B cell (primary cell): ENCODE data around the gene TNRC6A. TPM values are rescaled to one million over a fixed set of nuclear protein-coding genes. Genes with fewer than 3 reads are reported as not detected.

Source experiments
- ATAC-seq: fragments of 200-7000 bp; cut with Tn5 transposase; one replicate; pipeline ENCODE4 v1.10.0; 2021; ENCODE audit warnings: low read depth, mild to moderate bottlenecking, moderate number of reproducible peaks, moderate library complexity
- CTCF ChIA-PET: fragments of 350-600 bp; sonication (Branson Sonifier 250); formaldehyde crosslinking; loops from one replicate; lab custom pipeline; 2021; ENCODE audit warnings: antibody characterized with exemption, inconsistent platforms; lab: Charles Lee
- POLR2A ChIA-PET: fragments of 350-600 bp; sonication (Branson Sonifier 250); formaldehyde crosslinking; loops from one replicate; lab custom pipeline; 2021; ENCODE audit warnings: antibody characterized with exemption; lab: Charles Lee
- DNase-seq: peaks from one replicate; pipeline ENCODE4 v3.0.0; 2013
- H2AFZ ChIP-seq: 2 replicates; pipeline ENCODE4 v1.6.1; 2012; ENCODE audit warnings: mild to moderate bottlenecking, low read depth, low read length; ENCODE audit not compliant: insufficient read depth, poor library complexity, severe bottlenecking
- H3K27ac ChIP-seq, 2 donors: 1 replicate in 1 of 2; 2 replicates in 1 of 2; pipeline ENCODE4 v1.5.1; 2012 to 2013; ENCODE audit warnings: low read length in 2 of 2, mild to moderate bottlenecking in 2 of 2, moderate library complexity in 1 of 2
- H3K27me3 ChIP-seq, 4 experiments: fragments of 200-600 bp in 1 of 4; sonication (generic) in 1 of 4; replicated peaks in 1 of 4; 1 replicate in 2 of 4; 2 replicates in 2 of 4; pipeline versions ENCODE4 v1.6.1 to v1.7.0; 2013 to 2016; ENCODE audit warnings: low read length in 3 of 4, mild to moderate bottlenecking in 2 of 4, mixed read lengths in 1 of 4, moderate library complexity in 1 of 4; ENCODE audit not compliant: insufficient read depth in 4 of 4, control insufficient read depth in 3 of 4; ENCODE audit errors: control extremely low read depth in 1 of 4
- H3K36me3 ChIP-seq, 2 experiments: replicated peaks in 1 of 2; 1 replicate in 1 of 2; 2 replicates in 1 of 2; pipeline versions ENCODE4 v1.6.1 to v1.7.1; 2013; ENCODE audit warnings: low read length in 1 of 2; ENCODE audit not compliant: insufficient read depth in 2 of 2, control insufficient read depth in 1 of 2; ENCODE audit errors: control extremely low read depth in 1 of 2, extremely low read depth in 1 of 2
- H3K4me1 ChIP-seq, 2 donors: fragments of 200-600 bp in 1 of 2; sonication (generic) in 1 of 2; 1 replicate in 1 of 2; 2 replicates in 1 of 2; pipeline versions ENCODE4 v1.5.1 to v1.6.1; 2013 to 2017; ENCODE audit warnings: low read length in 2 of 2; ENCODE audit not compliant: control insufficient read depth in 2 of 2, insufficient read depth in 2 of 2
- H3K4me2 ChIP-seq: replicated peaks from 2 replicates; pipeline ENCODE3; 2012; ENCODE audit warnings: mild to moderate bottlenecking, low read depth, low read length; ENCODE audit not compliant: poor library complexity, severe bottlenecking
- H3K4me3 ChIP-seq, 5 experiments: fragments of 200-600 bp in 1 of 5; sonication (generic) in 1 of 5; 1 replicate in 3 of 5; 2 replicates in 2 of 5; pipeline versions ENCODE4 v1.5.1 to v1.7.0; 2011 to 2016; ENCODE audit warnings: low read length in 4 of 5, mild to moderate bottlenecking in 4 of 5, low read depth in 2 of 5, control low read depth in 1 of 5, moderate library complexity in 1 of 5; ENCODE audit not compliant: insufficient read depth in 1 of 5; ENCODE audit errors: control extremely low read depth in 1 of 5, extremely low read depth in 1 of 5
- H3K79me2 ChIP-seq: fragments of 200-600 bp; sonication (generic); one replicate; pipeline ENCODE4 v1.6.0; 2016; ENCODE audit warnings: low read length; ENCODE audit not compliant: control insufficient read depth, insufficient read depth
- H3K9ac ChIP-seq: fragments of 200-600 bp; sonication (generic); 2 replicates; pipeline ENCODE4 v1.6.1; 2017; ENCODE audit warnings: mild to moderate bottlenecking, low read length, moderate library complexity
- H3K9me3 ChIP-seq, 3 donors: one replicate each; pipeline versions ENCODE4 v1.6.1 to v1.7.1; 2013; ENCODE audit warnings: low read length in 2 of 3; ENCODE audit not compliant: control insufficient read depth in 2 of 3, insufficient read depth in 1 of 3; ENCODE audit errors: control extremely low read depth in 1 of 3
- H4K20me1 ChIP-seq: 2 replicates; pipeline ENCODE4 v1.6.0; 2012; ENCODE audit warnings: mild to moderate bottlenecking, low read length; ENCODE audit not compliant: insufficient read depth, control insufficient read depth, poor library complexity, severe bottlenecking
- H3K27ac Mint-ChIP-seq: one replicate; pipeline ENCODE4 v1.8.0; 2021; ENCODE audit warnings: mixed read lengths
- H3K27me3 Mint-ChIP-seq: one replicate; pipeline ENCODE4 v1.8.0; 2021; ENCODE audit warnings: mixed read lengths
- H3K4me1 Mint-ChIP-seq: one replicate; pipeline ENCODE4 v1.8.0; 2021; ENCODE audit warnings: mixed read lengths
- H3K4me3 Mint-ChIP-seq: one replicate; pipeline ENCODE4 v1.8.0; 2021; ENCODE audit warnings: mixed read lengths
- H3K9me3 Mint-ChIP-seq: one replicate; pipeline ENCODE4 v1.8.0; 2022; ENCODE audit warnings: mixed read lengths; ENCODE audit not compliant: insufficient read depth
- EZH2 ChIP-seq: IDR thresholded peaks from 2 replicates; pipeline ENCODE4 v1.6.1; 2012; ENCODE audit warnings: borderline replicate concordance, low read depth, mild to moderate bottlenecking, moderate library complexity, low read length; ENCODE audit not compliant: insufficient read depth, poor library complexity, severe bottlenecking
- WGBS: methylation state at CpG from one replicate; pipeline ENCODE4 v1.1.5; 2013; ENCODE audit warnings: missing lambda C conversion rate; ENCODE audit not compliant: insufficient coverage; 5-methylcytosine and 5-hydroxymethylcytosine counted together
- intact Hi-C: fragments of 100-400 bp; cut with micrococcal nuclease; formaldehyde crosslinking; loops from one replicate; pipeline ENCODE4 v1.10.0; 2022
- polyA plus RNA-seq: library from polyadenylated mRNA; depleted of rRNA; stranded (reverse); fragments of >200 nt; gene quantifications from 2 replicates; pipeline ENCODE4 v1.2.3, GENCODE V29; 2012
- total RNA-seq, 2 donors: library from RNA; stranded (reverse); fragments of 120-200 nt in 1 of 2; gene quantifications; 1 replicate in 1 of 2; 2 replicates in 1 of 2; pipeline versions ENCODE4 v1.2.3 to v1.2.4, GENCODE V29; 2013 to 2022
- TF ChIP-seq, protein P1 (sequence below): fragments of 200-600 bp; IDR thresholded peaks from one replicate; pipeline ENCODE4 v1.8.0; 2022; ENCODE audit warnings: antibody characterized with exemption, mild to moderate bottlenecking

Gene TNRC6A
- total and polyA plus RNA-seq, 2 donors (not counting 1 experiment from before 2014, with no cell fraction given) = 79.3 to 104 TPM

DNA sequence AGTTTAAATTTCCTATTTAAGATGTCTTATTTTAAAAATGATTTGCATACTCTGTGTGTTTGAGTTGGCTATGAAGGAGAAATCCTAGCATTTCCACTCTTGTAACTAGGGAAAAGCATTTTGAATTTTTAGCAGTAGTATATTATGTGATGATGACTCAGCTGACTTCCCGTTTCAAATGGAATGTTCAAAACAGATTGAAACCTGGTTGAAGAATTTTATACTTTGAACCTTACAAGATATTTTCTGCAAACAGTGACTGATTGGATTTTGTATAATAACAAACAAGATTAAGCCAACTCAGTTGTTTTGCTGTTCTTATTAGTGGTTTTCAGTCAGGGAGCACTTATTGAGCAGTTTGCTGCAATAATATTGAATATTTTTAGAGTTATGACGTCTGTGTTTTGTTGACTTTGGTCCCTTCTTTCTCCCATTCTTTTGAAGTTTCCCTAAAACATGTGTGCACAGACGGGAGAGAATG lies 8.0 kb downstream of the TNRC6A start:
- intact Hi-C loops = loop anchor here (2.0 kb wide), 1 partner anchor 15 kb away; no protein-coding TSS in a partner anchor
- Mint-ChIP-seq H3K9me3 (no peaks in the 10 kb centered on the region), H3K27ac (peak overlapping the region; percentile 23), H3K27me3 (no peaks in the 10 kb centered on the region), H3K4me1 (peaks cover 71% of the 10 kb centered on the region), H3K4me3 (no peak overlapping the region)
- DNase-seq (no peak), ATAC-seq (no peak)
- no peaks in the 10 kb centered on the region for H3K27me3 ChIP-seq
- no peak for TF ChIP-seq EZH2
- TF ChIP-seq, protein P1, sequence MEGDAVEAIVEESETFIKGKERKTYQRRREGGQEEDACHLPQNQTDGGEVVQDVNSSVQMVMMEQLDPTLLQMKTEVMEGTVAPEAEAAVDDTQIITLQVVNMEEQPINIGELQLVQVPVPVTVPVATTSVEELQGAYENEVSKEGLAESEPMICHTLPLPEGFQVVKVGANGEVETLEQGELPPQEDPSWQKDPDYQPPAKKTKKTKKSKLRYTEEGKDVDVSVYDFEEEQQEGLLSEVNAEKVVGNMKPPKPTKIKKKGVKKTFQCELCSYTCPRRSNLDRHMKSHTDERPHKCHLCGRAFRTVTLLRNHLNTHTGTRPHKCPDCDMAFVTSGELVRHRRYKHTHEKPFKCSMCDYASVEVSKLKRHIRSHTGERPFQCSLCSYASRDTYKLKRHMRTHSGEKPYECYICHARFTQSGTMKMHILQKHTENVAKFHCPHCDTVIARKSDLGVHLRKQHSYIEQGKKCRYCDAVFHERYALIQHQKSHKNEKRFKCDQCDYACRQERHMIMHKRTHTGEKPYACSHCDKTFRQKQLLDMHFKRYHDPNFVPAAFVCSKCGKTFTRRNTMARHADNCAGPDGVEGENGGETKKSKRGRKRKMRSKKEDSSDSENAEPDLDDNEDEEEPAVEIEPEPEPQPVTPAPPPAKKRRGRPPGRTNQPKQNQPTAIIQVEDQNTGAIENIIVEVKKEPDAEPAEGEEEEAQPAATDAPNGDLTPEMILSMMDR = no peak
- peak overlapping the region in 1 of 2 donors; percentile 52 for H3K27ac ChIP-seq
- peaks cover 44% of the 10 kb centered on the region for H4K20me1 ChIP-seq
- H3K4me1 ChIP-seq = peaks cover 34 to 40% of the 10 kb centered on the region in 2 donors
- H3K9ac ChIP-seq = no peak overlapping the region
- no peak overlapping the region for H2AFZ ChIP-seq
- peaks cover 88% of the 10 kb centered on the region for H3K79me2 ChIP-seq
- ChIA-PET POLR2A (interaction anchor here (0.6 kb wide), 1 partner anchor 319 kb away, joined by 3 read pairs; no protein-coding TSS in a partner anchor), CTCF (no interaction called here)
- H3K4me3 ChIP-seq = no peak overlapping the region
- peaks cover 3 to 16% of the 10 kb centered on the region in 2 experiments for H3K36me3 ChIP-seq
- no peaks in the 10 kb centered on the region for H3K9me3 ChIP-seq
- no CpG with 5 or more reads among the region's 3 CpGs for WGBS
- H3K4me2 ChIP-seq = peak overlapping the region; percentile 14

DNA sequence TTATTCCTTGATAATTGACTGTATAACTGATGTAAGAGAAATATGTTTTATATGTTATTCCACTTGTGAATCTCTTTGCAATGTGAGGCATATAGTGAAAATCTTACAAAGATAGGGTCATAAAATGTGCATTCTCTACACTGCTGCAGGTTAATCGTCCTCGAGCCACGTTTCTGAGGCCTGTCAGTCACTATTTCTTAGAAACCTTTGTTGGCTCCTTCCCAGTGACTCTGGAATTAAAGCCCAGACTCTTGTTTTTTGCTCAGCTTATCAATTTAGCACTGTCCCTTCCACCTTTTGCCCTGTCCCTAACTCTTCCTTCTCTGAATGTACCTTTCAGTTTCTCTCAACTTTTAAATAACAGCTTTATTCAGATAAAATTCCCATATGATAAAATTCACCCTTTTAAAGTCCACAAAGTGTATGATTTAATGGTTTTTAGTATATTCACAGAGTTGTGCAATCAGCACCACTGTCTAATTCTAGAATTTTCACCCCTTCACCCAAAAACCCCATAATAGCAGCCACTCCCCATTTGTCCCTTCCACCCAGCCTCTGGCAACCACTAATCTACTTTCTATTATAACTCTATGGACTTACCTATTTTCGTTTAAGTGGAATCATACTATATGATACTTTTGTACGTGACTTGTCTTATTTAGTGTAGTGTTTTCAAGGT lies 8.6 kb downstream of the TNRC6A start:
- Histone ChIP-seq H3K4me3 (no peak overlapping the region), H3K4me2 (no peak overlapping the region), H2AFZ (no peak overlapping the region), H3K27me3 (no peaks in the 10 kb centered on the region), H3K9ac (no peak overlapping the region), H3K36me3 (peaks cover 3 to 12% of the 10 kb centered on the region in 2 experiments), H3K27ac (no peak overlapping the region), H4K20me1 (peaks cover 44% of the 10 kb centered on the region), H3K9me3 (no peaks in the 10 kb centered on the region), H3K4me1 (peaks cover 34 to 40% of the 10 kb centered on the region in 2 donors), H3K79me2 (peaks cover 88% of the 10 kb centered on the region)
- WGBS = 87% methylated on average over 3 of the region's 5 CpGs
- Mint-ChIP-seq H3K27me3 (no peaks in the 10 kb centered on the region), H3K4me3 (no peak overlapping the region), H3K4me1 (peaks cover 74% of the 10 kb centered on the region), H3K9me3 (no peaks in the 10 kb centered on the region), H3K27ac (peak overlapping the region; percentile 28)
- intact Hi-C loops = loop anchor here (2.0 kb wide), 1 partner anchor 15 kb away; no protein-coding TSS in a partner anchor
- CTCF ChIA-PET = interaction anchor here (1.2 kb wide), 1 partner anchor 7 kb away, joined by 4 read pairs; no protein-coding TSS in a partner anchor
- TF ChIP-seq, protein P1 = no peak
- no peak for TF ChIP-seq EZH2
- POLR2A ChIA-PET = no interaction called here
- ATAC-seq = no peak
- DNase-seq = no peak
